OCI-LY1 (cell line): ENCODE data around the gene MAST4.

Experiments used
- EZH2 ChIP-seq: fragments of 200-600 bp; sonication (generic), shearing (Covaris generic); IDR thresholded peaks from 2 replicates; pipeline ENCODE4 v1.8.0; 2017; ENCODE audit warnings: borderline replicate concordance, mixed run types, mild to moderate bottlenecking, antibody characterized with exemption, low read length, moderate library complexity, mixed read lengths
- TF ChIP-seq, protein P1 (sequence below): fragments of 200-600 bp; sonication (generic), shearing (Covaris generic); IDR thresholded peaks from 2 replicates; pipeline ENCODE4 v1.5.1; 2017; ENCODE audit warnings: mild to moderate bottlenecking, antibody characterized with exemption, low read length, moderate library complexity, mixed read lengths

DNA sequence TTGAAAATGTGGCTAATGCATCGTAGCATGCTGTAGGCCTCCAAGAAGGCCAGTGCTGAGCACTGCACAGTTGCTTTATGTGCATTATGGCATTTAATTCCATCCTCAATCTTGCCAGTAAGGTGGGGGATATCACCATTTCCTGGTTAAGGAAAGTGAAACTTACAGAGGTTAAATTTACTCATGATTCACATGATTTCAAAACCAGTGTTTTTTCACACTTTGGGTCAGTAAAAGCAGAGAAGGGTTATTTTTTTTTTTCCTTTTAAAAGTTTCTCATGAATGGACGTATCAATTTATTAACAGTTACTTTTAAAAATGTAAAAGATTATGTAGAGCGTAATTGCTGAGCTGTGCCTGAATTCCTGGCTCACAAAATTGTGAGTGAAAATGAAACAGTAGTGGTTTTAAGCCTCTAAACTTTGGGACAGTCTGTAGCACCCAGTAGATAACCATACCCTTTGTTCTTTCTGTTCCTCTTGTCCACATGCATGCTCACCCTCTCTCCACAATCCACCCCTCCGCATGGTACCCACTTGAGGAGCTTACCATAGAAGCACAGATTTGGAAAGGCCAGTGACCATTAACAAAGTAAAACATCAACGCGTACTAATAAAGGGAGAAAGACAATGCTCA lies 21.2 kb downstream of the MAST4 start:
- TF ChIP-seq, protein P1, sequence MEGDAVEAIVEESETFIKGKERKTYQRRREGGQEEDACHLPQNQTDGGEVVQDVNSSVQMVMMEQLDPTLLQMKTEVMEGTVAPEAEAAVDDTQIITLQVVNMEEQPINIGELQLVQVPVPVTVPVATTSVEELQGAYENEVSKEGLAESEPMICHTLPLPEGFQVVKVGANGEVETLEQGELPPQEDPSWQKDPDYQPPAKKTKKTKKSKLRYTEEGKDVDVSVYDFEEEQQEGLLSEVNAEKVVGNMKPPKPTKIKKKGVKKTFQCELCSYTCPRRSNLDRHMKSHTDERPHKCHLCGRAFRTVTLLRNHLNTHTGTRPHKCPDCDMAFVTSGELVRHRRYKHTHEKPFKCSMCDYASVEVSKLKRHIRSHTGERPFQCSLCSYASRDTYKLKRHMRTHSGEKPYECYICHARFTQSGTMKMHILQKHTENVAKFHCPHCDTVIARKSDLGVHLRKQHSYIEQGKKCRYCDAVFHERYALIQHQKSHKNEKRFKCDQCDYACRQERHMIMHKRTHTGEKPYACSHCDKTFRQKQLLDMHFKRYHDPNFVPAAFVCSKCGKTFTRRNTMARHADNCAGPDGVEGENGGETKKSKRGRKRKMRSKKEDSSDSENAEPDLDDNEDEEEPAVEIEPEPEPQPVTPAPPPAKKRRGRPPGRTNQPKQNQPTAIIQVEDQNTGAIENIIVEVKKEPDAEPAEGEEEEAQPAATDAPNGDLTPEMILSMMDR: no peak
- TF ChIP-seq EZH2: no peak
